ENCODE measurements around the gene SMOC2.

SMOC2 gene

DNA sequence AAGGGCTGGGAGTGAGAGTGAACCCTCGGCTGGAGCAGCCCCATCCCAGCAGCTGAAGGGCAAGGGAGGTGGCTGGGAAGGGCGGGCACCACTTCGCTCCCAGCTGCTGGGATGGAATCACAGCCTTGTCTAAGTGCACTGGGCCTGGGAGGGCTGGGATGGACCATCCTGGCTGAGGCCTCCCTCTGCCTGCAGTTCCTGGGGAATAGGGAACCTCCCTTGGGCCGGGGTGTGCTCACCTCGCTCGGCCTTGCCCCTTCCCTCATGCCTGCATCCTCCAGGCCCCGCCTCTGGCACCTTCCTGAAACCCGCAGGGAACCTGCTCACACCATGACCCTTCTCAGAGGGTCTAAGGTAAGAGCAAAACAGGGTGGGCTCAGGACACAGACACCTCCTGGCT is 53.7 kb downstream of the SMOC2 start:
- no peak for DNase-seq

DNA sequence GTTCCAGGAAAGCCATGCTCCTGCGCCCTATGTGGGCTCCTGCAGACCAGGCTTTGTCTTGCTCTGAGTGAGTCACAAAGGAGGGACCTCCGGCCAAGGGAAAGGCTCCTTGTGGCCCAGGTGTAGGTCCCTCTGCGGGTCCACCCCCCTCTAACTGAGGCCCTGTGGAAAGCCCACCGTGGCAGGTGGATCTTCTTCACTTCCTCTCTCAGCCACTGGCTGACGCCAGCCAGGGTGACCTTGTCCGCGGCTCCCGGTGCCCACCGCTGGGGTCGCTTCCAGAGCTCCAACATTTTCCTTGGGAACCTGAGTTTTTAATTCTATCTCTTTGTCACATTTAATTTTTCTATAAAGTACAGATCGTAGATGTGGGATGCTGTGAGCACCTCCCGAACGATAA is 54.1 kb downstream of the SMOC2 start:
- no peak for DNase-seq

DNA sequence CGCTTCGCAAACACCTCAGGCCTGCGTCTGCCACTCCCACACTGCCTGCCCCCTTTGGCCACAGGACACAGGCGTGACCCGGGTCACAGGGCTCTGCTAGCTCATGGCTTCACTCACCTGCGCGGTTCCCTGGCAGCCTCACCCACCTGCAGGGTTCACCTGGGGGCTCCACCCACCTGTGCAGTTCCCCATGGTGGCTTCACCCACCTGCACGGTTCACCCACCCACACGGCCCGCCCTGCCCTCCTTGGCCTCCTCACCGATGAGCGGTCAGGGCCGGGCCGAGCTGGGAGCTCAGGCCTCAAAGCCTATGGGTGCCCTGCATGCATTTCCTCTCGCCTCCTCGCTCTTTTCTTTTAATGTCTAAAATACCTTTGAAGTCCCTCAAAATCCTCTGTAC is 54.7 kb downstream of the SMOC2 start:
- no peak for DNase-seq

GRCh38 chr6:168496139-168496996 is 55.4 kb downstream of the SMOC2 start:
- DNase-seq: no peak

DNA sequence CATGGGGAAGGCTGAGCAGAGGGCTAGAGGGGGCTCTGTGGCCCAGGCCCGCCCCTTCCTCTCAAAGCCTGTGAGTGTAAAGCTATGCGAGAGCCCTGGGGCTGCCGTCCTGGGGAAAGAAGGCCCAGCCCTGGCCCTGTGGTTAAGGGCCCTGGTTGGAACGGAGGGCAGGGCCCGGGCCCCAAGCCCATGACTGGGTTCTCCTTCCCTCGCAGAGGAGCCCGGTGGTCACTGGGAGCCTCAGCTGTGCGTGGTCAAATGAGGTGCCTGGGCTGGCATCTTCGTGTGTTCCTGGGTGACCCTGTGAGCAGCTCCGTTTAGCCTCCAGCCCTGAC is 56.0 kb downstream of the SMOC2 start:
- peak; percentile 46 for DNase-seq

GRCh38 chr6:168497381-168497780 is 56.4 kb downstream of the SMOC2 start:
- DNase-seq: no peak

DNA sequence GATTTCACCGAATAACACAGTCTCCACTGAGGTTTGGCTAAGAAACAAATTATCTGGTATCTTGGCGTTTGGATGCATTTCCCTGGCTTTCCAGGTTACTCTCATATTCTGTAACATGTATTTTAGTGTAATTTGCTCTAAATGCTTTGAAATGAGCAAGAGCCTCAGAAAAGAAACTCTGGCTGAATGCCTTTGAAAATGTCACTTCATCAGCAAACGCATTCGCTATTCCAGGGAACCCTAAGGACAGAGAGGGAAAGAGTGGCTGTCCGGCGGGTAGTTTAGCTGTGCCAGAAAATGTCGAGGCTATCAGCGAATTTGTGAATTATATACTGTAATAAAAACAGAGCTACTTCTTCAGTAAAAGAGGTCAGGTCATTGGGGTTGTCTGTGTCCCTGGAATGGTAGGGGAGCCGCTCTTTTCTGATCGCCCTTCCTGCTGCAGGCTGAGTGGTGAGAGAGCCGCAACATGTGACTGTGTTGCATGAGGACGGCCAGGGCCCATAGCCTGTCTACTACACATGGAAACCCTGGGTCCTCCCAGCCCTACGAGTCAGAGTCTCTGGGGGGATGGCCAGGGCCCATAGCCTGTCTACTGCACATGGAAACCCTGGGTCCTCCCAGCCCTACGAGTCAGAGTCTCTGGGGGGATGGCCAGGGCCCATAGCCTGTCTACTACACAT is 57.3 kb downstream of the SMOC2 start:
- DNase-seq: no peak

GRCh38 chr6:168499045-168499650 is 58.2 kb downstream of the SMOC2 start:
- DNase-seq: no peak

- no peak for DNase-seq
These were observed 59.5 kb downstream of the SMOC2 start for GRCh38 chr6:168500519-168500918.

- no peak for DNase-seq
These were observed 60.6 kb downstream of the SMOC2 start for GRCh38 chr6:168501561-168501960.

- no peak for DNase-seq
These were observed 63.4 kb downstream of the SMOC2 start for GRCh38 chr6:168504366-168504765.

DNA sequence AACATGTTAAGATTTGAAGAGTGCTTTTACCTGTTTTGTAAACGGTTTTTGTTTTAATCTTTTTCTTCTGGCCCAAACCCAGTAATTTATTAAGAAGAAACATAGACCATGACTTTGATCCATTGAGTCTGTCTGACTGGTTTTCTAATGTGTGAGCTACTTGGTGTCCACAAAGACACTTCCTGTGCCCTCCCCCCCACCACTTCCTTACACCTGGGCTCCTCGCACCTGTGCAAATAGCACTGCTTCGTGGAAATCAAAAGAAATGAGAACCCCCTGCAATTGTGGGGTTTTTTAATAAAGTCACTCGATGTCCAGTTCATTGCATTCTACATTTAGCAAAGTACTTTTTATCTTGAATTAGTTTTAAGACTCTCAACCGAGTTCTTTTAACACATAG is 65.5 kb downstream of the SMOC2 start:
- DNase-seq: no peak

DNA sequence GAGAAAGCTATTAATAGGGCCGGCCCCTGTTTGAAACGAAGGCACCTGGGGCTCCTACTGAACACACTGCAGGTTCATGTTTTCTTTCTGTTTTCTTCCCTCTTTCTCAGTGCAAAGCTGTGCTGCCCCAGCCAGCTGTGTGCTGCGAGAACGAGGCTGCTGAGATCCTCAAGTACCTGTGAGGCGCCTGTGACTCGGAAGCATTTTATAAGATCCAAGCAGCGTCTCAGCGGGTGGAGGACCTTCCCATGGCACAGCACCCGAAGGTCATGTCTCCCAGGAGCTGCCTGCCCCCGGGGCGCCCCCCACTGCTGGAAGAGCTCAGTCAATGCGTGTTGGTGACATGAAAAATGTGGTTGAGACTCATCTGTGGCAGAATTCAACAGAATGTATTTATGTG is 66.3 kb downstream of the SMOC2 start:
- no peak for DNase-seq

GRCh38 chr6:168507730-168508129 is 66.7 kb downstream of the SMOC2 start:
- no peak for DNase-seq

DNA sequence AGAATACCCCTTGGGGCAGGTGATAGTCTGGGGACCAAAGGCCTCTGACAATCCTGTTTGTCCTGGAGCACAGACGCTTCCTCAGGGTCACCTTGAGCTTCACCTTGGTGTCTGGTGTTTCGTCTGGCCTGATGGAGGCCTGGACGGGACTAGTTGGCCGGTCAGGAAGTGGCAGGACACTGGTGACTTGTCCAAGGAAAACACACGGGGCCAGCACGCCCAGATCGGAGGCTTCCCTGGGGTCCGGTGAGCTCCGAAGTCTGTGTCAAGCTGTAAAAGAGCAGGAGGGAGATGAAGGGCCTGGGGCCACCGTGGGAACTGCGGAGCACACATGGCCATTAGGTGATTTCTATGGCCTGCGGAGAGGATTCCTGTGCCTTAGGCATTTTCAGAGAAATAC is 67.9 kb downstream of the SMOC2 start:
- DNase-seq: no peak

DNA sequence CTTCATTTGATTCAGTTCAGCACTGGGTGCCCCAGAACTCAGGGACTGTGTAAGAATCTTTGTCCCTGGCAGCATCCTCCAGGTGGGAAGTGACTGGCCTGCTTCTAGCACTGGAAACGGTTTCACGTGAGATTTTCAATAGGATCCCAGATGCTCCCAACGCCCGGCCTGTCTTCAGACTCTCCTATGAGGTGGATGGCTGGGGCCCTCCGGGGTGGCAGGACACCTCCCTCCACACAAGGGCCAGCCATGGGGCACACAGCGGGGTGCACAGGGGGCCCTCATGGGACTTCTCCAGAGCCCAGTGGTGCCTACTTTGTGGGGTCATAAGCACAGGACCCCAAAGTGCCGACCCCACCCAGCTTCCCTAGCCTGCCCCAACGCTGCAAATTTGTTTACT is 72.8 kb downstream of the SMOC2 start:
- no peak for DNase-seq

DNA sequence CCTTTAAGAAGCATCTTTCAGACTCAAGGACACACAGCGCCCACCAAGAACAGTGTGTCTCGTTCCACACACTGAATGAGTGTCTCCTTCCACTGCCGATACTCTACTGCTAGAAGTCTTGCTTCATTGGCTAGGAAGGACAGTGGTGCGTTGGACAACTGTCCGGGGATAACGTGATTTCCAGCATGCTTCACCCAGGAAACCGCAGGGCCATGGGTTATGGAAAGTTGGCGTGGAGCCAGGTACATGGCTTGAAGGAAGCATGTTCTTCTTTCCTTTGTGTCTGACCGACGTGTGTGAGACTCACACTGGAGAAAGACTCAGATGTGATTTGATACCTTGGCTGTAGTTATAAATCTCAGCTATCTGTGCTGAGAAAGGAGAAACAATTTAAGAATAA is 73.2 kb downstream of the SMOC2 start:
- DNase-seq: no peak

DNA sequence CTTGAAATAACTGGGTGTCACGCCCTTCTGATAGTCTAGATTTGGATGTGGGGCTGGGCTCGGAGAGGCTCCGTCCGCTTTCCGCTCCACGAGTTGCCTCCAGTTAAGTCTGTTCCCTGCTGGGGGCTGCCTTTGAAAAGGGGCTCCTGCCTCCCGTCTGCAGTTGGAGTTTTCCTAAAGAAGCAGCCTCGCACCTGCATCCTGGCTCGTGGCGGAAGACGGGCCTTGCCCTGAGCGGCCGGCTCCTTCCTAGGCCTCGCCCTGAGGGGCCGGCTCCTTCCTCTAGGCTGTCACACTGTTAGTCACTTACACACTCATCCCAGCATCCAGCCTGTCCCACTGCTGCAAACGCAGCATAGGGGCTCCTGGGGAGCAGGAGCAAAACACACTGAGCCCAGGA is 74.4 kb downstream of the SMOC2 start:
- no peak for DNase-seq

- DNase-seq: no peak
These were observed 76.2 kb downstream of the SMOC2 start for GRCh38 chr6:168516944-168517741.

DNA sequence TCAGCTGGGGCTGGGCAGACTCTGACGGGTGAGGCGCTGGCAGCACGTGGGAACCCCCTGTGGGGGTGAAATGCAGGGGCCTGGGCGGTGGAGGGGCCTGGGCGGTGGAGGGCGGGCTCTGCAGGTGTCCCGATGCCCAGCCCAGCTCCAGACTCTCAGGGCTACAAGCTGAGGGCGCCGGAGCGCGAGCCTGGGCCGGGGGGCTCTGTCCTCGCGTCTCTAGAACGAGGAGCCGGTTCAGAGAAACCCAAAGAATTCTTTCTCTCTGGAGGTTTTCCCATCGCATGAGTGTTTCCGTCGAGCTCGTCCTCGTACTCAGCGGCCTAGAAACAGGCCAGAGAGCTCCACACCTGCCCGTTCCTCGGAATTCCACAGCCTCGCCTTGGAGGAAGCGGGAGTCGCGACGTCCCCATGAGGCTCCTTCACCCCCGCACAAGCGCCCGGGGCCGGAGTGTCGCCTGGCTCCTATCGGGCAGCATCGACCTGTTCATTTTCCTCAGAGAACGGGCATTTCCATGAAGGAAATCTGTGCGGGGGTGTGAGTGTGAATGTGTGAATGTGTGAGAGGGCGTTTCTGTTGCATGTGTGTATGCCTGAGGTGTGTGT is 76.9 kb downstream of the SMOC2 start:
- no peak for DNase-seq

DNA sequence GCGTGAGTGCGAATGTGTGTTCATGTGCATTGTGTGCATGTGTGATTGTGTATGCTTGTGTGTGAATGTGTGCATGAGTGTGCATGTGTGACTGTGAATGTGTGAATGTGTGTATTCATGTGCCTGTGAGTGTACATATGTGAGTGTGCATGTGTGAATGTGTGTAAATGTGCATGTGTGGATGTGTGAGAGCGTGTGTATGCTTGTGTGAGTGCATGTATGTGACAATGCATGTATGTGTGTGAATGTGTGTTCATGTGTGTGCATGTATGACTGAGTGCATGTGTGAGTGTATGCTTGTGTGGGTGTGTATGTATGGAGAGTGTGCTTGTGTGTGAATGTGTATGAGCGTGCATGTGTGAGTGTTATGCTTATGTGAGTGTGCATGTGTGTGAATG is 77.4 kb downstream of the SMOC2 start:
- no peak for DNase-seq

GRCh38 chr6:168518867-168519266 is 77.9 kb downstream of the SMOC2 start:
- DNase-seq: no peak

GRCh38 chr6:168520233-168520632 is 79.2 kb downstream of the SMOC2 start:
- no peak for DNase-seq

All from NCI-H2171 treated with DMSO at 0.1 percent for 48 hours (cell line).